ENCODE measurements around the gene EFNA5. TPM values are rescaled to one million over a fixed set of nuclear protein-coding genes. Genes with fewer than 3 reads are reported as not detected.

Gene EFNA5
- total RNA-seq, 1 experiment from 2014 or later: 0.22 TPM

- no peaks in the 10 kb centered on the region for H3K27me3 ChIP-seq (ENCODE audit: insufficient read depth, low read length)
- no peaks in the 10 kb centered on the region for H3K9me3 ChIP-seq (ENCODE audit: control insufficient read depth in 1 of 2, insufficient read depth in 1 of 2, low read depth in 1 of 2, low read length in 2 of 2)
- H3K4me1 ChIP-seq (ENCODE audit: control insufficient read depth in 1 of 2, insufficient read depth in 2 of 2, low read length in 2 of 2): peaks cover 0 to 8% of the 10 kb centered on the region in 2 experiments; a peak in 2 of 4 replicates
- no peak overlapping the region for H3K9ac ChIP-seq (ENCODE audit: low read length)
- H3K36me3 ChIP-seq (ENCODE audit: control insufficient read depth in 1 of 2, insufficient read depth in 2 of 2, low read length in 2 of 2): no peaks in the 10 kb centered on the region
- intact Hi-C loops (cut with micrococcal nuclease): no loop called here
- H2AFZ ChIP-seq (ENCODE audit: low read depth, low read length, poor library complexity, severe bottlenecking): no peak overlapping the region
- DNase-seq (ENCODE audit: low read depth, low spot score) (no peak), ATAC-seq (no peak)
- no peak for TF ChIP-seq POLR2A (IDR thresholded peaks at IDR 0.05; ENCODE audit: borderline replicate concordance, extremely low read depth, insufficient read depth, insufficient read length)
- TF ChIP-seq, protein P1, sequence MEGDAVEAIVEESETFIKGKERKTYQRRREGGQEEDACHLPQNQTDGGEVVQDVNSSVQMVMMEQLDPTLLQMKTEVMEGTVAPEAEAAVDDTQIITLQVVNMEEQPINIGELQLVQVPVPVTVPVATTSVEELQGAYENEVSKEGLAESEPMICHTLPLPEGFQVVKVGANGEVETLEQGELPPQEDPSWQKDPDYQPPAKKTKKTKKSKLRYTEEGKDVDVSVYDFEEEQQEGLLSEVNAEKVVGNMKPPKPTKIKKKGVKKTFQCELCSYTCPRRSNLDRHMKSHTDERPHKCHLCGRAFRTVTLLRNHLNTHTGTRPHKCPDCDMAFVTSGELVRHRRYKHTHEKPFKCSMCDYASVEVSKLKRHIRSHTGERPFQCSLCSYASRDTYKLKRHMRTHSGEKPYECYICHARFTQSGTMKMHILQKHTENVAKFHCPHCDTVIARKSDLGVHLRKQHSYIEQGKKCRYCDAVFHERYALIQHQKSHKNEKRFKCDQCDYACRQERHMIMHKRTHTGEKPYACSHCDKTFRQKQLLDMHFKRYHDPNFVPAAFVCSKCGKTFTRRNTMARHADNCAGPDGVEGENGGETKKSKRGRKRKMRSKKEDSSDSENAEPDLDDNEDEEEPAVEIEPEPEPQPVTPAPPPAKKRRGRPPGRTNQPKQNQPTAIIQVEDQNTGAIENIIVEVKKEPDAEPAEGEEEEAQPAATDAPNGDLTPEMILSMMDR (IDR thresholded peaks at IDR 0.05 in 2 of 3, conservative IDR thresholded peaks at IDR 0.05 in 1 of 3; ENCODE audit: borderline replicate concordance in 1 of 3, insufficient read depth in 1 of 3, low read depth in 2 of 3, low read length in 2 of 3): no peak
- TF ChIP-seq POLR2AphosphoS5 (IDR thresholded peaks at IDR 0.05; ENCODE audit: low read depth, low read length): no peak
- no peak for TF ChIP-seq SRF (IDR thresholded peaks at IDR 0.05; ENCODE audit: low read depth)
- TF ChIP-seq MAX (IDR thresholded peaks at IDR 0.05): no peak
- no peak for TF ChIP-seq FOSL1 (IDR thresholded peaks at IDR 0.05; ENCODE audit: low read depth)
- no peaks in the 10 kb centered on the region for H3K9me2 ChIP-seq (ENCODE audit: insufficient read depth)
- H3K4me2 ChIP-seq (ENCODE audit: low read length): no peak overlapping the region
- ChIA-PET CTCF (no interaction called here), RAD21 (ENCODE audit: low non-redundant PET in 1 of 2, low total read pairs in 2 of 2, uncharacterized antibody in 2 of 2, unreplicated experiment in 2 of 2) (no interaction called here), POLR2A (no interaction called here)
- BruUV-seq (replicated peaks): no TSS peak
- no peaks in the 10 kb centered on the region for H3K79me2 ChIP-seq (ENCODE audit: insufficient read depth, low read length)
- H4K20me1 ChIP-seq (ENCODE audit: insufficient read depth): no peaks in the 10 kb centered on the region
- no peak overlapping the region for H3K27ac ChIP-seq (ENCODE audit: low read depth, low read length)
- no peak overlapping the region for H3K4me3 ChIP-seq (replicated peaks in 1 of 2; ENCODE audit: low read depth in 1 of 2, low read length in 2 of 2)
These were observed 220.2 kb downstream of the EFNA5 start for GRCh38 chr5:107450531-107450930.

- no peaks in the 10 kb centered on the region for H3K79me2 ChIP-seq (ENCODE audit: insufficient read depth, low read length)
- ATAC-seq: no peak
- BruUV-seq (replicated peaks): no TSS peak
These were observed 221.4 kb downstream of the EFNA5 start for GRCh38 chr5:107449369-107449768.

More at GRCh38 chr5:107449369-107449768, 221.4 kb downstream of the EFNA5 start:
- no peaks in the 10 kb centered on the region for H4K20me1 ChIP-seq (ENCODE audit: insufficient read depth)
- no peak for DNase-seq (ENCODE audit: low read depth, low spot score)
- H3K36me3 ChIP-seq (ENCODE audit: control insufficient read depth in 1 of 2, insufficient read depth in 2 of 2, low read length in 2 of 2): no peaks in the 10 kb centered on the region
- H3K27ac ChIP-seq (ENCODE audit: low read depth, low read length): no peak overlapping the region
- H3K9ac ChIP-seq (ENCODE audit: low read length): no peak overlapping the region
- no peak overlapping the region for H3K4me2 ChIP-seq (ENCODE audit: low read length)
- TF ChIP-seq ELF1 (IDR thresholded peaks at IDR 0.05; ENCODE audit: borderline replicate concordance, low read depth) (no peak), ZNF274 (IDR thresholded peaks at IDR 0.05; ENCODE audit: low read depth, low read length) (no peak), POLR2A (IDR thresholded peaks at IDR 0.05; ENCODE audit: borderline replicate concordance, extremely low read depth, insufficient read depth, insufficient read length) (no peak), FOSL1 (IDR thresholded peaks at IDR 0.05; ENCODE audit: low read depth) (no peak), ZFX (IDR thresholded peaks at IDR 0.05) (no peak), POLR2AphosphoS5 (IDR thresholded peaks at IDR 0.05; ENCODE audit: low read depth, low read length) (no peak), EZH2phosphoT487 (IDR thresholded peaks at IDR 0.05; ENCODE audit: borderline replicate concordance) (no peak), RAD21 (IDR thresholded peaks at IDR 0.05; ENCODE audit: low read depth) (no peak), SP1 (IDR thresholded peaks at IDR 0.05; ENCODE audit: low read depth) (no peak), YY1 (IDR thresholded peaks at IDR 0.05; ENCODE audit: extremely low read depth, insufficient replicate concordance, low read depth, low read length) (no peak), MAX (IDR thresholded peaks at IDR 0.05) (no peak)
- TF ChIP-seq, protein P2, sequence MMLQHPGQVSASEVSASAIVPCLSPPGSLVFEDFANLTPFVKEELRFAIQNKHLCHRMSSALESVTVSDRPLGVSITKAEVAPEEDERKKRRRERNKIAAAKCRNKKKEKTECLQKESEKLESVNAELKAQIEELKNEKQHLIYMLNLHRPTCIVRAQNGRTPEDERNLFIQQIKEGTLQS (IDR thresholded peaks at IDR 0.05): no peak
- RAD21 ChIA-PET (ENCODE audit: low non-redundant PET in 1 of 2, low total read pairs in 2 of 2, uncharacterized antibody in 2 of 2, unreplicated experiment in 2 of 2): no interaction called here
- CTCF ChIA-PET: no interaction called here
- POLR2A ChIA-PET: no interaction called here
- no peaks in the 10 kb centered on the region for H3K9me3 ChIP-seq (ENCODE audit: control insufficient read depth in 1 of 2, insufficient read depth in 1 of 2, low read depth in 1 of 2, low read length in 2 of 2)
- H3K4me1 ChIP-seq (ENCODE audit: control insufficient read depth in 1 of 2, insufficient read depth in 2 of 2, low read length in 2 of 2): no peaks in the 10 kb centered on the region
- no peaks in the 10 kb centered on the region for H3K9me2 ChIP-seq (ENCODE audit: insufficient read depth)
- H3K27me3 ChIP-seq (ENCODE audit: insufficient read depth, low read length): no peaks in the 10 kb centered on the region
- intact Hi-C loops (cut with micrococcal nuclease): no loop called here
- H2AFZ ChIP-seq (ENCODE audit: low read depth, low read length, poor library complexity, severe bottlenecking): no peak overlapping the region
- H3K4me3 ChIP-seq (replicated peaks in 1 of 2; ENCODE audit: low read depth in 1 of 2, low read length in 2 of 2): no peak overlapping the region
